Nephron (organoid): ENCODE measurements around the gene DESI1.
A peak's percentile ranks its signal among the peaks of the same experiment; 100 is the strongest.

Experiments used
- H3K27ac Mint-ChIP-seq, 3 experiments: 2 replicates each; pipeline ENCODE4 v1.8.0; 2020; ENCODE audit warnings: mixed read lengths in 3 of 3, mild to moderate bottlenecking in 2 of 3, moderate library complexity in 1 of 3
- H3K27me3 Mint-ChIP-seq: 2 replicates; pipeline ENCODE4 v1.8.0; 2021; ENCODE audit warnings: low read depth, mild to moderate bottlenecking, moderate library complexity, mixed read lengths
- H3K36me3 Mint-ChIP-seq: 2 replicates; pipeline ENCODE4 v1.8.0; 2020; ENCODE audit warnings: low read depth, mixed read lengths
- H3K4me1 Mint-ChIP-seq: 2 replicates; pipeline ENCODE4 v1.8.0; 2020; ENCODE audit warnings: mixed read lengths
- H3K4me3 Mint-ChIP-seq, 3 experiments: 2 replicates each; pipeline ENCODE4 v1.8.0; 2020; ENCODE audit warnings: mild to moderate bottlenecking in 3 of 3, mixed read lengths in 3 of 3, moderate library complexity in 2 of 3
- H3K9me3 Mint-ChIP-seq: 2 replicates; pipeline ENCODE4 v1.8.0; 2020; ENCODE audit warnings: mixed read lengths
- TF ChIP-seq, protein P1 (sequence below), 3 experiments: fragments of 200-600 bp; sonication (generic); IDR thresholded peaks; one replicate each; pipeline ENCODE4 v1.5.0; 2021; ENCODE audit warnings: antibody characterized with exemption in 3 of 3; ENCODE audit not compliant: unreplicated experiment in 3 of 3

Gene DESI1

DNA sequence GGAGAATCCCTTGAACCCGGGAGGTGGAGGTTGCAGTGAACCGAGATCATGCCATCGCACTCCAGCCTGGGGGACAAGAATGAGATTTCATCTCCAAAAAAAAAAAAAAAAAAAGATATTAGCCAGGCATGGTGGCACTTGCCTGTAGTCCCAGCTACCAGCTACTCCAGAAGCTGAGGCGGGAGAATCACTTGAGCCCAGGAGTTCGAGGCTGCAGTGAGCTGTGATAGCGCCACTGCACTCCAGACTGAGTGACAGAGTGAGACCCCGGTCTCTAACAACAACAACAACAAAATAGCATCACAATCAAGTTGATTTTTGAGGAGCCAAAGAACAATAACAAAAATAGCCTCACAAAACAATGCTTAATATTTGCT is 33.5 kb downstream of the DESI1 start:
- peaks cover 3% of the 10 kb centered on the region for H3K27me3 Mint-ChIP-seq
- no peaks in the 10 kb centered on the region for H3K9me3 Mint-ChIP-seq
- H3K36me3 Mint-ChIP-seq, result peaks cover 19% of the 10 kb centered on the region
- peak overlapping the region; percentile 83 to 96 (median 96) for H3K27ac Mint-ChIP-seq
- H3K4me3 Mint-ChIP-seq, result peak overlapping the region; percentile 93 to 95 (median 95)
- TF ChIP-seq, protein P1, sequence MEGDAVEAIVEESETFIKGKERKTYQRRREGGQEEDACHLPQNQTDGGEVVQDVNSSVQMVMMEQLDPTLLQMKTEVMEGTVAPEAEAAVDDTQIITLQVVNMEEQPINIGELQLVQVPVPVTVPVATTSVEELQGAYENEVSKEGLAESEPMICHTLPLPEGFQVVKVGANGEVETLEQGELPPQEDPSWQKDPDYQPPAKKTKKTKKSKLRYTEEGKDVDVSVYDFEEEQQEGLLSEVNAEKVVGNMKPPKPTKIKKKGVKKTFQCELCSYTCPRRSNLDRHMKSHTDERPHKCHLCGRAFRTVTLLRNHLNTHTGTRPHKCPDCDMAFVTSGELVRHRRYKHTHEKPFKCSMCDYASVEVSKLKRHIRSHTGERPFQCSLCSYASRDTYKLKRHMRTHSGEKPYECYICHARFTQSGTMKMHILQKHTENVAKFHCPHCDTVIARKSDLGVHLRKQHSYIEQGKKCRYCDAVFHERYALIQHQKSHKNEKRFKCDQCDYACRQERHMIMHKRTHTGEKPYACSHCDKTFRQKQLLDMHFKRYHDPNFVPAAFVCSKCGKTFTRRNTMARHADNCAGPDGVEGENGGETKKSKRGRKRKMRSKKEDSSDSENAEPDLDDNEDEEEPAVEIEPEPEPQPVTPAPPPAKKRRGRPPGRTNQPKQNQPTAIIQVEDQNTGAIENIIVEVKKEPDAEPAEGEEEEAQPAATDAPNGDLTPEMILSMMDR (IDR thresholded peaks at IDR 0.05; ENCODE audit: unreplicated experiment in 3 of 3), result no peak
- no peaks in the 10 kb centered on the region for H3K4me1 Mint-ChIP-seq

DNA sequence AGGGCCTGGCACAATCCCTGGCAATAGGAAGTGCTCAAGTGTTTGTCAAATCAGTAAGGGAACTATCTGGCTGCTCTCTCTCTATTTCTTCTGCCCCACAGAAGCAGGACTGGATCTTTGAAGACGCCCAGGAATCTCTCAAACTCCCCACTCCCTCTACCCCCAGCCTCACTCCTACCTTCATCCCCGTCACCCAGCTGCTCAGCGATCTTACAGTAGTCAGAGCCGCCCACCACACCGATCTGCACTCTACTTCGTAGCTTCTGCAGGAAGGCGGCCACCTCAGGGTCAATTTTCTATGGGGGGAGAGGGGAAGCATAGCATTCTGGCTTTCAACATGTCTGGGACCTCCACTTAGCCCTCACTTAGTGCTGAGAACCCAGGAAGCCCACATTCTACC is 34.9 kb downstream of the DESI1 start:
- Mint-ChIP-seq H3K4me3 (peak overlapping the region in 2 of 3 experiments; percentile 35 to 37), H3K9me3 (no peaks in the 10 kb centered on the region), H3K27me3 (no peaks in the 10 kb centered on the region), H3K4me1 (no peaks in the 10 kb centered on the region), H3K36me3 (peaks cover 21% of the 10 kb centered on the region), H3K27ac (peak overlapping the region in 1 of 3 experiments; percentile 79)
- TF ChIP-seq, protein P1 (IDR thresholded peaks at IDR 0.05; ENCODE audit: unreplicated experiment in 3 of 3), result no peak

DNA sequence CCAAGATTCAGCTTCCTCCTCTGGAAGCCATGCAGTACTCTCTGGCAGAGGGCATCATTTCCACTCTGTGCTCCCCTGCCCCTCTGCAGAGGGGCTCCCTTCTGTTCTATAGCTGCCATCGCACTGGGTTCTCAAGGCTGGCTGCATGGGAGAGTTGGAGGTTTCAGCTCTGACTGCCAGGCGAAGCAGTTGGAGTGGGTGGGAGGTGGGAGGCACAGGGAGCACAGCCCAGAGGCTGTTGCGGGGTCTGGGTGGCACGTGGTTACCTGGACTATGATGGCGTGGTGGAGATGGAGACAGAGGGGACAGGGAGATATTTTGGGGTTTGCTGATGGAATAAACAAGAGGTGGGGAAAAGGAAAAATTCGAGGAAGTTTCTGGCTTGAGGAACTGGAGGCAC is 36.0 kb downstream of the DESI1 start:
- no peak overlapping the region for H3K4me3 Mint-ChIP-seq
- H3K27me3 Mint-ChIP-seq, result no peaks in the 10 kb centered on the region
- no peaks in the 10 kb centered on the region for H3K9me3 Mint-ChIP-seq
- peaks cover 21% of the 10 kb centered on the region for H3K36me3 Mint-ChIP-seq
- H3K4me1 Mint-ChIP-seq, result no peaks in the 10 kb centered on the region
- peak overlapping the region in 1 of 3 experiments; percentile 52 for H3K27ac Mint-ChIP-seq
- TF ChIP-seq, protein P1 (IDR thresholded peaks at IDR 0.05; ENCODE audit: unreplicated experiment in 3 of 3), result no peak

DNA sequence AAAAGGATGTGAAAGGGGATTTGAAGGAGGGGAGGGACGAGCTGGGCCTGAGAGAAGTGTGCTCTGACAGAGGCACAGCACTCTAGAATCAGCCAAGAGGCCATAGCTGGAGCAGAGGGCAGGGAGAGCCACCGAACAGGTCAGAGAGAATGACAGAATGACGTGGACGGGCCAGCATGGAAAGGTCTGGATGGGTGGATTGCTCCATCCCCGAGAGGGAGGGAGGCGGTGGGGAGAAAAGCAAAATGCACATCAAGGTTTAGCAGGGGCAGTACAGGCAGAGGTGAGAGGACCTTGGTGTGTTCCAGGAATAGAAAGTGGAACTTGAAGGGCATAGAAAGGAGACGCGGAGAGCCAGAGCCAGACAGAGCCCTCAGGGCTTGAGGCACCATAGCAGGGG is 38.1 kb downstream of the DESI1 start:
- H3K9me3 Mint-ChIP-seq, result no peaks in the 10 kb centered on the region
- no peaks in the 10 kb centered on the region for H3K27me3 Mint-ChIP-seq
- peaks cover 21% of the 10 kb centered on the region for H3K36me3 Mint-ChIP-seq
- H3K4me3 Mint-ChIP-seq, result no peak overlapping the region
- no peaks in the 10 kb centered on the region for H3K4me1 Mint-ChIP-seq
- TF ChIP-seq, protein P1 (IDR thresholded peaks at IDR 0.05; ENCODE audit: unreplicated experiment in 3 of 3), result no peak
- peak overlapping the region in 1 of 3 experiments; percentile 65 for H3K27ac Mint-ChIP-seq

DNA sequence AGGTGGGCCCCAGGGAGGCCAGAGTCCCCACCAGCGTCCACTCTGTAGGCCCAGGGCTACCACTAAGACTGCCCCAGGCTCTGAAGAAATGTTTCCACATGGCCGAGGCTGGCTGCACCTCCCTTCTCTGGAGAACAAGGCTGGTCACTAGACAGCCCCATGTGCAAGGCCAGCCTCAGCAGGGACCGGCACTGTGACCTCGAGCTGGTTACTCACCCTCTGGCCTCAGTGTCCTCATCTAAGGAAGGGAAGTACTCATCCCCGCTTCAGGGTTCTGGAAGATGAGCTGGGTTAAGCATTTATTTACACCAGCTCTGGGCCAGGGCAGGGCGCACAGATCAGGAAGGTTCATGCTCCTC is 40.9 kb downstream of the DESI1 start:
- Mint-ChIP-seq H3K36me3 (peaks cover 21% of the 10 kb centered on the region), H3K4me1 (peaks cover 6% of the 10 kb centered on the region), H3K4me3 (no peak overlapping the region), H3K27me3 (no peaks in the 10 kb centered on the region), H3K9me3 (no peaks in the 10 kb centered on the region), H3K27ac (no peak overlapping the region)
- TF ChIP-seq, protein P1 (IDR thresholded peaks at IDR 0.05; ENCODE audit: unreplicated experiment in 3 of 3), result no peak

DNA sequence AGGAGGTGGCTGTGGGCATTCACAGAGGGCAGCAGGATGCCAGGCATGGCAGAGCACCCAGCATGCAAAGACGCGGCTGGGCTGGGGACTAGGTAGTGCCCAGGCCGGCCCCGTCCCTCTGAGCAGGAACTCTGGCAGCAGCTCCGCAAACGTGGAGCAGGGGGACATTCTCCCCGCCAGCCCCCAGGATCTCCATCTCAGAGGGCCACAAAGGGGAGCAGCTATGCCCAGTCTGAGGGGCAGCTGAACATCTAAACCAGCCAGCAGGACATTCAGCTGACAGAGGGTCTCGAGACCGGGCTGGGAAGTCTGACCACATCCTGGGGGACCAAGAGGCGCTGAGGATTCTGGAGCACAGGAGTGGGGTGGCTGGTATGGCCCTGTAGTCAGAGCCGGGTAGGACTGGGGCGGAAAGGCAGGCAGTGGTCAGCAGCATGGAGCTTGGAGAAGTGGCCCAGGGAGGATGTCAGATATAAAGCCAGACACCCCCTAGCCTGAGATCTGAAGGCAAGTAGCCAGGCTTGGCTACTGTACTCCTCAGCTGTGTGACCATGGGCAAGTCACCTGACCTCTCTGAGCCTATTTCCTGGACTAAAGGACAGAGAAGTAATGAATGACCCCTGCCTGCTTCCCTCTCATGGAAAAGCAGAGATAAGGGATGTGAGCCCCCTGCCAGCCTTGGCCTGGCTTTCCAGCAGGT is 41.4 kb downstream of the DESI1 start:
- H3K9me3 Mint-ChIP-seq, result no peaks in the 10 kb centered on the region
- H3K36me3 Mint-ChIP-seq, result peaks cover 15% of the 10 kb centered on the region
- peaks cover 6% of the 10 kb centered on the region for H3K4me1 Mint-ChIP-seq
- no peak overlapping the region for H3K4me3 Mint-ChIP-seq
- TF ChIP-seq, protein P1 (IDR thresholded peaks at IDR 0.05; ENCODE audit: unreplicated experiment in 3 of 3), result no peak
- no peak overlapping the region for H3K27ac Mint-ChIP-seq
- no peaks in the 10 kb centered on the region for H3K27me3 Mint-ChIP-seq
